ENCODE measurements around the gene DUSP11.
"Not testable (repeated sequence)": the region's sequence is repeated elsewhere in the genome, so short reads cannot be mapped to it uniquely, and the experiment has no call there.

Gene DUSP11

GRCh38 chr2:73717695-73718094, 62.2 kb downstream of the DUSP11 start:
- not testable (repeated sequence) for DNase-seq (ENCODE audit: low read depth in 2 of 2)

- no peak for DNase-seq (ENCODE audit: low read depth in 2 of 2)
These were observed 62.7 kb downstream of the DUSP11 start for GRCh38 chr2:73717251-73717606.

GRCh38 chr2:73716543-73717250, 63.2 kb downstream of the DUSP11 start:
- no peak for DNase-seq (ENCODE audit: low read depth in 2 of 2)

- DNase-seq (ENCODE audit: low read depth in 2 of 2): no peak
These were observed 65.8 kb downstream of the DUSP11 start for GRCh38 chr2:73714091-73714490.
